Neuron (in vitro differentiated cells): ENCODE measurements around the gene BTBD7.
"Not testable (repeated sequence)": the region's sequence is repeated elsewhere in the genome, so short reads cannot be mapped to it uniquely, and the experiment has no call there.

ENCODE experiments used
- H2AFZ ChIP-seq: one replicate; pipeline ENCODE4 v1.6.1; 2013; ENCODE audit warnings: low read depth, mild to moderate bottlenecking, inconsistent platforms, low read length, moderate library complexity
- H3K27me3 ChIP-seq: one replicate; pipeline ENCODE4 v1.6.1; 2013; ENCODE audit warnings: low read length; ENCODE audit not compliant: insufficient read depth
- H3K36me3 ChIP-seq: one replicate; pipeline ENCODE4 v1.6.1; 2013; ENCODE audit warnings: low read length; ENCODE audit not compliant: insufficient read depth
- H3K4me1 ChIP-seq: one replicate; pipeline ENCODE4 v1.6.1; 2013; ENCODE audit warnings: low read length; ENCODE audit not compliant: insufficient read depth
- H3K4me3 ChIP-seq: 2 replicates; pipeline ENCODE4 v1.5.1; 2013; ENCODE audit warnings: mild to moderate bottlenecking, low read length, moderate library complexity
- H3K9me3 ChIP-seq: one replicate; pipeline ENCODE4 v1.6.1; 2013; ENCODE audit warnings: low read length

BTBD7 gene, protein sequence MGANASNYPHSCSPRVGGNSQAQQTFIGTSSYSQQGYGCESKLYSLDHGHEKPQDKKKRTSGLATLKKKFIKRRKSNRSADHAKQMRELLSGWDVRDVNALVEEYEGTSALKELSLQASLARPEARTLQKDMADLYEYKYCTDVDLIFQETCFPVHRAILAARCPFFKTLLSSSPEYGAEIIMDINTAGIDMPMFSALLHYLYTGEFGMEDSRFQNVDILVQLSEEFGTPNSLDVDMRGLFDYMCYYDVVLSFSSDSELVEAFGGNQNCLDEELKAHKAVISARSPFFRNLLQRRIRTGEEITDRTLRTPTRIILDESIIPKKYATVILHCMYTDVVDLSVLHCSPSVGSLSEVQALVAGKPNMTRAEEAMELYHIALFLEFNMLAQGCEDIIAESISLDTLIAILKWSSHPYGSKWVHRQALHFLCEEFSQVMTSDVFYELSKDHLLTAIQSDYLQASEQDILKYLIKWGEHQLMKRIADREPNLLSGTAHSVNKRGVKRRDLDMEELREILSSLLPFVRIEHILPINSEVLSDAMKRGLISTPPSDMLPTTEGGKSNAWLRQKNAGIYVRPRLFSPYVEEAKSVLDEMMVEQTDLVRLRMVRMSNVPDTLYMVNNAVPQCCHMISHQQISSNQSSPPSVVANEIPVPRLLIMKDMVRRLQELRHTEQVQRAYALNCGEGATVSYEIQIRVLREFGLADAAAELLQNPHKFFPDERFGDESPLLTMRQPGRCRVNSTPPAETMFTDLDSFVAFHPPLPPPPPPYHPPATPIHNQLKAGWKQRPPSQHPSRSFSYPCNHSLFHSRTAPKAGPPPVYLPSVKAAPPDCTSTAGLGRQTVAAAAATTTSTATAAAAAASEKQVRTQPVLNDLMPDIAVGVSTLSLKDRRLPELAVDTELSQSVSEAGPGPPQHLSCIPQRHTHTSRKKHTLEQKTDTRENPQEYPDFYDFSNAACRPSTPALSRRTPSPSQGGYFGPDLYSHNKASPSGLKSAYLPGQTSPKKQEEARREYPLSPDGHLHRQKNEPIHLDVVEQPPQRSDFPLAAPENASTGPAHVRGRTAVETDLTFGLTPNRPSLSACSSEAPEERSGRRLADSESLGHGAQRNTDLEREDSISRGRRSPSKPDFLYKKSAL

DNA sequence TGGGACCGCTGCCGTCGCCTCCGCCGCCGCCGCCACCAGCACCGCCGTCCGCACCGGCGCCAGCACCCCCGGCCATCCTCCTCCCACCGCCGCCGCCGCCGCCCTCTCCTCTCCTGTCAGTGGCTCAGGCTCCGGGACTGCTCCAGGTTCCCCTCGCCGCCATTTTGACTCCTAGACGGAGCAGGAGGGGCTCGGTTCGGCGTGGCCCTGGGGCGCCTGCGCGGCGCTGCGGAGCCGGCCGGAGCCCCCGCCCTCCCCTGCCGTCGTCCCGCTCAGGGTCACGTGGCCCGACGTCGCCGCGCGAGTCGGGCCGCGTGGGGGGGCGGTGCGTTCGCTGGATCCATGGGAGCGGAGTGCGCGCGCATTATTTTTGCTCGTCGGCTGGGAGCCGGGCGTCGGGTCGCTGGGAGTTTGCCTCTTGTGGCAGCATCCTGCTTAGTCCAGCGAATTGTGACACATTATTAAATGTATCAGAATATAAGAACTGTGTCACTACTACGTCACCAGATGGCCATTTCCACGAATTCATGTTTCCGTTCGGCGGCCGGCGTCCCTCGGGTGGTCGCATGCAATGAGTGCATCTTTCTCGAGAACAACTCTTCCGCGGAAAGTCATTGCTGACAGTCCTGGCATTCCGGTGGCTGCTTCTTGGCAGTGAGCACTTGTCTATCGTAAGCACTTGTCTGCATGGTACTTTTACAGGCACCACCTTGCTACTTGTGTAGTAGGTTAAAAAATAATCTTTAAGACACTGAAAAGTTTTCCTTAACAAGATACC lies at the start of gene BTBD7:
TSS of gene BTBD7 (minus strand) at position 184 of the 778 bp plus-strand sequence. CDS start 36,985 bp downstream, outside the sequence.
- no peaks in the 10 kb centered on the region for H3K36me3 ChIP-seq
- peak within 1 kb of the TSS; percentile 93 for H2AFZ ChIP-seq
- peak within 1 kb of the TSS; percentile 63 for H3K4me3 ChIP-seq
- no peaks in the 10 kb centered on the region for H3K27me3 ChIP-seq
- peaks cover 12% of the 10 kb centered on the region for H3K9me3 ChIP-seq
- peaks cover 26% of the 10 kb centered on the region for H3K4me1 ChIP-seq

DNA sequence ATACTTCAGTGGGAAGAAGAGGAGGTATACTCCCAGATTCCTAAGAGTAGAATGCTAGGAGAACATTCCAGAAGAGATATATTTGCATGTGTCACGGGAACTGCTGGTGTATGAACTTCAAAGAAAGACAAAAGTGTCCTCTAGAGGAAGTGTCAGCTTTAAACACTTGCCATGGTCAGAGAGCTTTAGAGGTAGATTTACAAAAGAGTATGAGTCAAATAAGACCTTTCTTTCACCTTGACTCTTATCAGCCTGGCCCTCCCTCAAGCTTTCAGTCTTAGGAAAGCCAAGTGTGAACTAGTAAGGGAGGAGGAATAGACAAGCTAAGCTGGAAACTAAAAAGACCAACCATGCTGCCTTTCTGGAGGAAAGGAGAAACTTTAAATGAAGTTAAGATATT lies 48.8 kb upstream of the BTBD7 start:
- no peak overlapping the region for H3K4me3 ChIP-seq
- no peaks in the 10 kb centered on the region for H3K9me3 ChIP-seq
- H3K36me3 ChIP-seq = no peaks in the 10 kb centered on the region
- H3K4me1 ChIP-seq = no peaks in the 10 kb centered on the region
- peaks cover 3% of the 10 kb centered on the region for H3K27me3 ChIP-seq
- H2AFZ ChIP-seq = no peak overlapping the region

DNA sequence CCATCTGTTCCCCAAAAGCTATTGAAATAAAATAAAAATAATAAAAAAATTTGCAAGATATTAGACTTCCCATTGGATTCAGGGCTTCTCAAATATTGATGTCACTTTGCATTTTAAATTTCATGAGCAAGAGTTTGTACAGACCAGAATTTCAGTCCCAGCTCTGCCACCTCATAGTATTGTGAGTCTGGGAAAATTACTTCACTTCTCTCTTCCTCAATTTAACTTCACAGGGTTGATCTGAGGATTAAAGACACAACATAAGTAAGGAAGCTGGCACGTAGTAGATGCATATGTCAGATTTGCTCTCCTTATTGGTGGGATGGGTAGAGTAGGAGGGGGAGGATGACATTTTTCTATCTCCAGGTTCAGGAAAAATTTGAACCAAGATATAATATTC lies 47.0 kb upstream of the BTBD7 start:
- Histone ChIP-seq H3K27me3 (peaks cover 3% of the 10 kb centered on the region), H3K36me3 (no peaks in the 10 kb centered on the region), H3K4me3 (no peak overlapping the region), H2AFZ (no peak overlapping the region), H3K4me1 (no peaks in the 10 kb centered on the region), H3K9me3 (no peaks in the 10 kb centered on the region)

DNA sequence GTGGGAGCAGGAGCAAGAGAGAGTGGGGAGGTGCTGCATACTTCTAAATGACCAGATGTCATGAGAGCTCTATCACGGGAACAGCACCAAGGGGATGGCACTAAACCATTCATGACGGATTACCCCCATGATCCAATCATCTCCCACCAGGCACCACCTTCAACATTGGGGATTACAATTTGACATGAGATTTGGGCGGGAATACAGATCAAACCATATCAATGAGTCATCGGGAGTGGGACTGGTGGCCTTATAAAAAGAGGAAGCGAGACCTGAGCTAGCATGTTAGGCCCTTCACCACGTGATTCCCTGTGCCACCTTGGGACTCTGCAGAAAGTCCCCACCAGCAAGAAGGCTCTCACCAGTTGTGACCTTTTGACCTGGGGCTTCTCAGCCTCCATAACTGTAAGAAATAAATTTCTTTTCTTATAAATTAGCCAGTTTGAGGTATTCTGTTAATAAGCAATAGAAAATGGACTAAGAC lies 42.9 kb upstream of the BTBD7 start:
- Histone ChIP-seq H3K27me3 (no peaks in the 10 kb centered on the region), H3K4me1 (no peaks in the 10 kb centered on the region), H3K4me3 (no peak overlapping the region), H2AFZ (no peak overlapping the region), H3K9me3 (no peaks in the 10 kb centered on the region), H3K36me3 (no peaks in the 10 kb centered on the region)

DNA sequence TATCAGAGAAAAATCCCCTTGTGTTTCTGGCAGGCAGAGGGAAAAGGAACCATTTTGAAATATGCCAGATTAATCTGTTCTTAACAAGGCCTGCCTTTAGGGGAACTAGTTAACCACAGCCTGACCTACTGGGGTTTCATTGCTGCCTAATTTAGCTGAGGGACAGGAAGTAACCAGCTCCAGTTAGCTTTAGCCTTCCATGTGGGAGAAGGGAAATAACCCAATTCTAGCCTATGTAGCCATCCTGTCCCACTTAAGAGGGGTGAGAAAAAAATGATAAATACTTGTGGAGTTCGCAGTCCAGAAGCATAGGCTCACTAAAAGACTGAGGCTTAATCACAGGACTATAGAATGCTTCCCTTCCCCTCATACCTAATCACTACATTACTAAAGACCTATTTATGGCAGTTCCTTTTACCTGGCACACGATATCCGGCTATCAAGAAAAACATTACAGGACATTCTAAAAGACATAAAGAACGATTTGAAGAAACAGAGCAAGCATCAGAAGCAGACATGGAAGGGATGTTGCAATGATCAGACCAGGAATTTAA lies 37.0 kb upstream of the BTBD7 start:
- H3K27me3 ChIP-seq = peaks cover 2% of the 10 kb centered on the region
- no peak overlapping the region for H2AFZ ChIP-seq
- no peaks in the 10 kb centered on the region for H3K36me3 ChIP-seq
- no peak overlapping the region for H3K4me3 ChIP-seq
- no peaks in the 10 kb centered on the region for H3K4me1 ChIP-seq
- no peaks in the 10 kb centered on the region for H3K9me3 ChIP-seq

DNA sequence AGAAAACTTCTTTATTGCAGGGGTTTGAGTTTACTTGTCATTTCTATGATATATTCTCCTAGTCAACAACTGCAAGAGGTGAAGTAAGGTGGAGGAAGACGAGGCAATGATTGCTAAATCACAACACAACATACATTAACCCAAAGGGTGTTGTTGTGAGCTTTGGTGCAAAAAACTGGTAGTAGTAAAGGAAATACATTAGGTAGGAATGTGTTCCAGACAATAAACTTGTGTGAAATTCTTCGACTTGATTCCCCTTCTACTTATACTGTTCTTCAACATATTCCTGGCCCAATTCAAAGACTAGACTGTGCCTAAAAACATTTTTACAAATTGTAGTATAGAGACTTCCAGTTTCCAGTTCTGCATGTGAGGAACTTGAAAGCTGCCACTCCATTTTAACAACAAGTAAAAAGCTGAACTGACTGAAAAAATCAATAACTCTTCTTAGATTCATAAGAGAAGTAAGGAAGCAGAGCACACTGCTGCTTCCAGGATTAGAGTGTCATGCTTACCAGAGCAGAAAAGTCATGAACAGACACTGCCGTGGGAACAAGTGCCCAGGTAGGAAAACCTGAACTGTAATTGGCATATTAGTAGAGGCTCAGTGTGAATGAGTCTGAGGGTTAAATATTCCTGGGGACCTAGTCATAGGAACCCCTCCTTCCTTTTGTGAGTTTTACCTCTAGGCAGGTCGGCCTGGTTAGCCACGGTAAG lies 36.3 kb upstream of the BTBD7 start:
- H3K4me3 ChIP-seq = no peak overlapping the region
- no peak overlapping the region for H2AFZ ChIP-seq

DNA sequence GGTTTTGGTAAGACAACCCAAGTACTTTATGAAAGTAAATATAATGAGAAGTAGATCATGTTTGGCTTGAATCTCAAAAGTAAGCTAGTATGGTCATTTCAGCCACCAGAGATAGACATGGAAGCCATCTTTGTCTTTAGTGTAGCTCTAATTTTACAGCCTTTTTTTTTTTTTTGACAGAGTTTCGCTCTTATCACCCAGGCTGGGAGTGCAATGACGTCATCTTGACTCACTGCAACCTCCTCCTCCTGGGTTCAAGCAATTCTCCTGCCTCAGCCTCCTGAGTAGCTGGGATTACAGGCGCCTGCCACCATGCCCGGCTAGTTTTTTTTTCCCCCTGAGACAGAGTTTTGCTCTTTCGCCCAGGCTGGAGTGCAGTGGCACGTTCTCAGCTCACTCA lies 22.0 kb upstream of the BTBD7 start:
- not testable (repeated sequence) for H3K9me3 ChIP-seq, H3K4me1 ChIP-seq, H3K4me3 ChIP-seq, H3K27me3 ChIP-seq, H2AFZ ChIP-seq, H3K36me3 ChIP-seq

More for the DNA sequence above, 36.3 kb upstream of the BTBD7 start:
- Histone ChIP-seq H3K36me3 (no peaks in the 10 kb centered on the region), H3K27me3 (peaks cover 2% of the 10 kb centered on the region), H3K9me3 (no peaks in the 10 kb centered on the region), H3K4me1 (no peaks in the 10 kb centered on the region)

DNA sequence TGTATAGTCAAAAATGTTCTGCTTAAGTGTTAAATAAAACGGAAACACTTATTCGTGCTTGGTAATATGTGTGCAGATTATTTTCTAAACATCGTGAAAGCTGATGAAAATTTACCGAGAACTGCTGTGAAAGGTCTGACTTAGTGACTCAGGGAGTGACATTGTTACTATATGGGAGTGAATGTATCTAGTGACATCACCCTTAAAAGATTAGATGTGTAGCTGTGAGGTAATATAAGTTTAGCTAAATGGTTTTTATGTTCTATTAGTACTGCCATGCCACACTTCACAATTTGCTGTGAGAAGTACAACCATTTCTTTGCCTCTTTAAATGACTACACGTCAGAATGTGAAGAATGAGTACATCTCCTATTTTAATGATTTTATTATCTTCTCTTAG lies 15.5 kb upstream of the BTBD7 start:
- no peak overlapping the region for H2AFZ ChIP-seq
- no peaks in the 10 kb centered on the region for H3K9me3 ChIP-seq
- H3K4me1 ChIP-seq = peaks cover 12% of the 10 kb centered on the region
- H3K27me3 ChIP-seq = no peaks in the 10 kb centered on the region
- no peak overlapping the region for H3K4me3 ChIP-seq
- no peaks in the 10 kb centered on the region for H3K36me3 ChIP-seq

DNA sequence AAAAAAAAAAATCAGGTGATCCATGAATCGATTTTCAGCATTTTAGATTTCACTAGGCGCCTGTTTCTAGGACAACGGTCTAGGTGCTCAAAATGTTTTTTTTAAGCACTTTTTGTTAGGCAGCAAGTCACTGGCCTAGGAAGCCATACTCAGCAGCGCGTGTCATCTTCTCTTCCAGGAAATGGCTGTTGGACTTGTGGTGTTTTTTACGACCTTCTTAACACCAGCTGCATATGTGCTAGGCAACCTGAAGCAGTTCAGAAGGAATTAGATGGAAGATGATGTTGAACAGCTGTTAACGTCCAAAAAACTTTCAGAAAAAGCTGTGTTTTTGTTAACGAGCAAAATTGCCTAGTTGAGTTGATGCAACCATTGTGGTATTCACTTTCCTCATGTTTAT lies 15.0 kb upstream of the BTBD7 start:
- Histone ChIP-seq H2AFZ (no peak overlapping the region), H3K9me3 (no peaks in the 10 kb centered on the region), H3K27me3 (no peaks in the 10 kb centered on the region), H3K4me3 (no peak overlapping the region), H3K36me3 (no peaks in the 10 kb centered on the region), H3K4me1 (peaks cover 13% of the 10 kb centered on the region)

DNA sequence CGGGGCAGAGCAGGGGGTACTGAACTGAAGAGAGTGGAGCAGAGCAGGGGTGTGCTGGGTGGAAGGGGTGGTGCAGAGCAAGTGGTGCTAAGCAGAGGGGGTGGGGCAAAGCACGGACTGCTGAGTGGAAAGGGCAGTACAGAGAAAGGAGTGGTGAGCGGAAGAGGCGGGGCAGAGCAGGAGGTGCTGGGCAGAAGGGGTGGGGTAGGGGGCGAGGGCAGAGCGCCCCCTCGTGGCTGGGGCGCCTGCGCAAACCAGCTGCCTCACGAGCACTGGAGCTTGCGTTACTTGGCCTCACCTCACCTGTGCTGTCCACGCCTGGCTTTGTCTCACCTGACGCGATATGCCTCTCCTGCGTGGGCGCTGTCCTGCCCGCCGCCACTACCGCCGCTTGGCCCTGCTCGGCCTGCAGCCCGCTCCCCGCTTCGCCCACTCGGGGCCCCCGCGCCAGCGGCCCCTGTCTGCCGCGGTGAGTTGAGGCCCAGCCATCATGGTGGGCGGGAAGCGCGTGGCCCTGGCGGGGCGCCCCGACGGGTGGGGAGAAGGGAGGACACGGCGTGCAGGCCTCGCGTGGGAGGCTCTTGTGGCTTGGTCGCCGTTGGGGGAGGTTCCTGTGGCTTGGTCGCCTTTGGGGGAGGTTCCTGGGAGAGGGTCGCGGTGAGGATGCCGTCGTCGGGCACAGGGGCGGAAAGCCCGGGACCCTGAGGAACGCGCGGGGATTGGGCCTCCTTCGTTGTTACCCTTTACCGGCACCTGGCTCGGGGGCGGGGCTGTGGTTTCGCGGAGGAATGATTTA lies 14.3 kb upstream of the BTBD7 start, which contains the start of gene COX8C:
TSS of gene COX8C (plus strand) at position 257 of the 796 bp plus-strand sequence. CDS start at position 344, 87 bp downstream.
- no peak within 1 kb of the TSS for H2AFZ ChIP-seq
- H3K36me3 ChIP-seq = no peaks in the 10 kb centered on the region
- peaks cover 1% of the 10 kb centered on the region for H3K9me3 ChIP-seq
- peaks cover 13% of the 10 kb centered on the region for H3K4me1 ChIP-seq
- H3K27me3 ChIP-seq = no peaks in the 10 kb centered on the region
- H3K4me3 ChIP-seq = no peak within 1 kb of the TSS

DNA sequence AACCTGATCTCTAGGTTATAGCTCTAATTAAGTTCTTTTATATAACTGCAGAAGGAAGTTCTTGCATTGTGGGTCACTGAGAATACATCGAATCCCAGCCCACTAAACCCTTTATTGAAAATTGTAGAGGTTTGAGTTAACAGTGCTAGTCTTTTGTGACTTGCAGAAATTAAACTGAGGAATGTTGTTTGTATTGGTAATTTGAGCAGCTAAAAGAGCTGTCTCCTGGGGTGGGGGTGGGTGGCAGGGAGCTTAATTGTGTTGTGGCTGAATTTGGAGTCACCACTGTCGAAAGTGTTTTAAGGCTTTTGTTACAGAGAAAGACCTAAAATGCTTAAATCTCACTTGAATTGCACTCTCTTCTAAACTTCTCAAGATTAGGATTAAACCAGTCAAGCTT lies 11.0 kb upstream of the BTBD7 start:
- Histone ChIP-seq H2AFZ (peak overlapping the region; percentile 61), H3K4me3 (no peak overlapping the region), H3K27me3 (no peaks in the 10 kb centered on the region), H3K4me1 (peaks cover 13% of the 10 kb centered on the region), H3K9me3 (peaks cover 2% of the 10 kb centered on the region), H3K36me3 (no peaks in the 10 kb centered on the region)
